ENCODE results near the gene DLGAP1.
A peak's percentile ranks its signal among the peaks of the same experiment; 100 is the strongest.

Gene DLGAP1

DNA sequence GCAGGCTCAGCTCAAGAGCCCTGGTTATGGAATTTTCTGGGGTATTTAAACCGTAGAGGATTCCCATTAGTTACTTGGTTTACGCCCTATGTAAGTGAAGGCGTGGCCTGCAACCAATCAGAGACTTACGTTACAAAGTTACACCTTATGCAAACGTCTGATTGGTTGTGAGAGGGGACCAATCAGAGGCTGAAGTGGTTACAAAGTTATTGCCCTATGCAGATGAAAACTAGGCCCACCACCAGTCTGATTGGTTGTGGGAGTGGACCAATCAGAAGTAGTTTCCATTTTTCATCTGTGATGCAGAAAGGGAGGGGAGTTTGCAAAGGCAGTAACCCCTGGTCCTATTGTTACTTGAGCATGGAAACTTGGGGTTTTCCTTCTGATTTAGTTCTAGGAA lies 49.1 kb downstream of the DLGAP1 start:
- no peak overlapping the region for H3K4me3 ChIP-seq (ENCODE audit: low read depth, low read length)
- TF ChIP-seq, protein P1, sequence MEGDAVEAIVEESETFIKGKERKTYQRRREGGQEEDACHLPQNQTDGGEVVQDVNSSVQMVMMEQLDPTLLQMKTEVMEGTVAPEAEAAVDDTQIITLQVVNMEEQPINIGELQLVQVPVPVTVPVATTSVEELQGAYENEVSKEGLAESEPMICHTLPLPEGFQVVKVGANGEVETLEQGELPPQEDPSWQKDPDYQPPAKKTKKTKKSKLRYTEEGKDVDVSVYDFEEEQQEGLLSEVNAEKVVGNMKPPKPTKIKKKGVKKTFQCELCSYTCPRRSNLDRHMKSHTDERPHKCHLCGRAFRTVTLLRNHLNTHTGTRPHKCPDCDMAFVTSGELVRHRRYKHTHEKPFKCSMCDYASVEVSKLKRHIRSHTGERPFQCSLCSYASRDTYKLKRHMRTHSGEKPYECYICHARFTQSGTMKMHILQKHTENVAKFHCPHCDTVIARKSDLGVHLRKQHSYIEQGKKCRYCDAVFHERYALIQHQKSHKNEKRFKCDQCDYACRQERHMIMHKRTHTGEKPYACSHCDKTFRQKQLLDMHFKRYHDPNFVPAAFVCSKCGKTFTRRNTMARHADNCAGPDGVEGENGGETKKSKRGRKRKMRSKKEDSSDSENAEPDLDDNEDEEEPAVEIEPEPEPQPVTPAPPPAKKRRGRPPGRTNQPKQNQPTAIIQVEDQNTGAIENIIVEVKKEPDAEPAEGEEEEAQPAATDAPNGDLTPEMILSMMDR (IDR thresholded peaks at IDR 0.05; ENCODE audit: low read depth, low read length): no peak
- TF ChIP-seq MYC (IDR thresholded peaks at IDR 0.05; ENCODE audit: low read depth, low read length): no peak
- no peak for TF ChIP-seq POLR2A (IDR thresholded peaks at IDR 0.05; ENCODE audit: extremely low read depth, insufficient read length)
- TF ChIP-seq, protein P2, sequence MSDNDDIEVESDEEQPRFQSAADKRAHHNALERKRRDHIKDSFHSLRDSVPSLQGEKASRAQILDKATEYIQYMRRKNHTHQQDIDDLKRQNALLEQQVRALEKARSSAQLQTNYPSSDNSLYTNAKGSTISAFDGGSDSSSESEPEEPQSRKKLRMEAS (IDR thresholded peaks at IDR 0.05; ENCODE audit: low read depth, low read length): no peak
- peak; percentile 0 for DNase-seq (ENCODE audit: low read depth)

GRCh38 chr18:4403836-4404235 lies 51.3 kb downstream of the DLGAP1 start:
- DNase-seq (ENCODE audit: low read depth): no peak

GRCh38 chr18:4400911-4401310 lies 54.2 kb downstream of the DLGAP1 start:
- no peak overlapping the region for H3K4me3 ChIP-seq (ENCODE audit: low read depth, low read length)
- DNase-seq (ENCODE audit: low read depth): no peak
- TF ChIP-seq POLR2A (IDR thresholded peaks at IDR 0.05; ENCODE audit: extremely low read depth, insufficient read length): no peak

More at GRCh38 chr18:4403836-4404235, 51.3 kb downstream of the DLGAP1 start:
- TF ChIP-seq, protein P2 (IDR thresholded peaks at IDR 0.05; ENCODE audit: low read depth, low read length): no peak
- no peak for TF ChIP-seq MYC (IDR thresholded peaks at IDR 0.05; ENCODE audit: low read depth, low read length)
- TF ChIP-seq, protein P1 (IDR thresholded peaks at IDR 0.05; ENCODE audit: low read depth, low read length): no peak
- TF ChIP-seq POLR2A (IDR thresholded peaks at IDR 0.05; ENCODE audit: extremely low read depth, insufficient read length): no peak
- H3K4me3 ChIP-seq (ENCODE audit: low read depth, low read length): no peak overlapping the region

- H3K4me3 ChIP-seq (ENCODE audit: low read depth, low read length): no peak overlapping the region
- TF ChIP-seq MYC (IDR thresholded peaks at IDR 0.05; ENCODE audit: low read depth, low read length) (no peak), POLR2A (IDR thresholded peaks at IDR 0.05; ENCODE audit: extremely low read depth, insufficient read length) (no peak)
- TF ChIP-seq, protein P1 (IDR thresholded peaks at IDR 0.05; ENCODE audit: low read depth, low read length): no peak
- TF ChIP-seq, protein P2 (IDR thresholded peaks at IDR 0.05; ENCODE audit: low read depth, low read length): no peak
- DNase-seq (ENCODE audit: low read depth): no peak
These were observed 55.2 kb downstream of the DLGAP1 start for GRCh38 chr18:4399929-4400328.

- no peak overlapping the region for H3K4me3 ChIP-seq (ENCODE audit: low read depth, low read length)
- no peak for DNase-seq (ENCODE audit: low read depth)
- no peak for TF ChIP-seq POLR2A (IDR thresholded peaks at IDR 0.05; ENCODE audit: extremely low read depth, insufficient read length)
- TF ChIP-seq MYC (IDR thresholded peaks at IDR 0.05; ENCODE audit: low read depth, low read length): no peak
- TF ChIP-seq, protein P2 (IDR thresholded peaks at IDR 0.05; ENCODE audit: low read depth, low read length): no peak
- TF ChIP-seq, protein P1 (IDR thresholded peaks at IDR 0.05; ENCODE audit: low read depth, low read length): no peak
These were observed 60.4 kb downstream of the DLGAP1 start for GRCh38 chr18:4394700-4395099.

- DNase-seq (ENCODE audit: low read depth): no peak
- TF ChIP-seq MYC (IDR thresholded peaks at IDR 0.05; ENCODE audit: low read depth, low read length) (no peak), POLR2A (IDR thresholded peaks at IDR 0.05; ENCODE audit: extremely low read depth, insufficient read length) (no peak)
- TF ChIP-seq, protein P1 (IDR thresholded peaks at IDR 0.05; ENCODE audit: low read depth, low read length): no peak
- TF ChIP-seq, protein P2 (IDR thresholded peaks at IDR 0.05; ENCODE audit: low read depth, low read length): no peak
- no peak overlapping the region for H3K4me3 ChIP-seq (ENCODE audit: low read depth, low read length)
These were observed 63.2 kb downstream of the DLGAP1 start for GRCh38 chr18:4391859-4392258.

All from NB4 (cell line).